Effector memory CD4-positive, alpha-beta T cell (primary cell): ENCODE results near the gene IRX6.

ENCODE experiments used
- DNase-seq, 3 donors: peaks; one replicate each; pipeline ENCODE4 v3.0.0-alpha.2; 2020
- H3K27ac ChIP-seq: 2 replicates; pipeline ENCODE4 v1.7.0; 2013; ENCODE audit warnings: mild to moderate bottlenecking, low read length, moderate library complexity; ENCODE audit not compliant: insufficient read depth, poor library complexity, severe bottlenecking
- H3K27me3 ChIP-seq: replicated peaks from 2 replicates; pipeline ENCODE4 v1.7.0; 2013; ENCODE audit warnings: mild to moderate bottlenecking, low read length; ENCODE audit not compliant: insufficient read depth, control insufficient read depth, poor library complexity, severe bottlenecking
- H3K36me3 ChIP-seq: 2 replicates; pipeline ENCODE4 v1.7.0; 2013; ENCODE audit warnings: mild to moderate bottlenecking, low read length, moderate library complexity; ENCODE audit not compliant: control insufficient read depth, insufficient read depth
- H3K4me1 ChIP-seq: 2 replicates; pipeline ENCODE4 v1.7.0; 2013; ENCODE audit warnings: low read length, mild to moderate bottlenecking; ENCODE audit not compliant: control insufficient read depth, insufficient read depth, poor library complexity, severe bottlenecking
- H3K4me3 ChIP-seq: 2 replicates; pipeline ENCODE4 v1.7.0; 2013; ENCODE audit warnings: low read length, low read depth, mild to moderate bottlenecking; ENCODE audit not compliant: insufficient read depth, poor library complexity, severe bottlenecking
- H3K9me3 ChIP-seq: 2 replicates; pipeline ENCODE4 v1.7.0; 2013; ENCODE audit warnings: mild to moderate bottlenecking, low read length, moderate library complexity; ENCODE audit not compliant: control insufficient read depth

IRX6 gene

GRCh38 chr16:55330781-55331647 is 7.0 kb downstream of the IRX6 start:
- H3K9me3 ChIP-seq: no peaks in the 10 kb centered on the region
- no peaks in the 10 kb centered on the region for H3K36me3 ChIP-seq
- no peaks in the 10 kb centered on the region for H3K4me1 ChIP-seq
- no peak overlapping the region for H3K27ac ChIP-seq
- H3K4me3 ChIP-seq: no peak overlapping the region
- H3K27me3 ChIP-seq: peaks cover 25% of the 10 kb centered on the region
- DNase-seq: no peak

GRCh38 chr16:55331648-55332185 is 7.7 kb downstream of the IRX6 start:
- H3K9me3 ChIP-seq: no peaks in the 10 kb centered on the region
- H3K36me3 ChIP-seq: no peaks in the 10 kb centered on the region
- no peaks in the 10 kb centered on the region for H3K4me1 ChIP-seq
- peaks cover 25% of the 10 kb centered on the region for H3K27me3 ChIP-seq
- H3K27ac ChIP-seq: no peak overlapping the region
- no peak overlapping the region for H3K4me3 ChIP-seq
- DNase-seq: no peak

- H3K4me3 ChIP-seq: no peak overlapping the region
- H3K4me1 ChIP-seq: no peaks in the 10 kb centered on the region
- DNase-seq: no peak
- no peaks in the 10 kb centered on the region for H3K9me3 ChIP-seq
- no peaks in the 10 kb centered on the region for H3K36me3 ChIP-seq
- no peak overlapping the region for H3K27ac ChIP-seq
- H3K27me3 ChIP-seq: peaks cover 25% of the 10 kb centered on the region
Measured at GRCh38 chr16:55333684-55334083, 9.7 kb downstream of the IRX6 start.

GRCh38 chr16:55338646-55339045 is 14.6 kb downstream of the IRX6 start:
- peaks cover 2% of the 10 kb centered on the region for H3K27me3 ChIP-seq
- H3K4me1 ChIP-seq: no peaks in the 10 kb centered on the region
- H3K4me3 ChIP-seq: no peak overlapping the region
- no peak for DNase-seq
- H3K27ac ChIP-seq: no peak overlapping the region
- no peaks in the 10 kb centered on the region for H3K36me3 ChIP-seq
- H3K9me3 ChIP-seq: no peaks in the 10 kb centered on the region

GRCh38 chr16:55340445-55340844 is 16.4 kb downstream of the IRX6 start:
- Histone ChIP-seq H3K27ac (no peak overlapping the region), H3K4me1 (no peaks in the 10 kb centered on the region), H3K36me3 (no peaks in the 10 kb centered on the region), H3K9me3 (no peaks in the 10 kb centered on the region), H3K4me3 (no peak overlapping the region), H3K27me3 (no peaks in the 10 kb centered on the region)
- DNase-seq: no peak

- Histone ChIP-seq H3K4me3 (no peak overlapping the region), H3K4me1 (no peaks in the 10 kb centered on the region), H3K9me3 (no peaks in the 10 kb centered on the region), H3K36me3 (no peaks in the 10 kb centered on the region), H3K27ac (no peak overlapping the region), H3K27me3 (no peaks in the 10 kb centered on the region)
- DNase-seq: no peak
Measured at GRCh38 chr16:55341681-55342080, 17.7 kb downstream of the IRX6 start.

GRCh38 chr16:55346475-55346874 is 22.5 kb downstream of the IRX6 start:
- Histone ChIP-seq H3K4me1 (no peaks in the 10 kb centered on the region), H3K36me3 (no peaks in the 10 kb centered on the region), H3K9me3 (no peaks in the 10 kb centered on the region), H3K27ac (no peak overlapping the region), H3K27me3 (no peaks in the 10 kb centered on the region), H3K4me3 (no peak overlapping the region)
- no peak for DNase-seq

GRCh38 chr16:55349867-55350266 is 25.9 kb downstream of the IRX6 start:
- no peaks in the 10 kb centered on the region for H3K27me3 ChIP-seq
- H3K4me3 ChIP-seq: no peak overlapping the region
- H3K27ac ChIP-seq: no peak overlapping the region
- no peak for DNase-seq
- no peaks in the 10 kb centered on the region for H3K9me3 ChIP-seq
- no peaks in the 10 kb centered on the region for H3K36me3 ChIP-seq
- no peaks in the 10 kb centered on the region for H3K4me1 ChIP-seq

- H3K4me1 ChIP-seq: no peaks in the 10 kb centered on the region
- no peak overlapping the region for H3K27ac ChIP-seq
- no peaks in the 10 kb centered on the region for H3K9me3 ChIP-seq
- H3K4me3 ChIP-seq: no peak overlapping the region
- H3K27me3 ChIP-seq: no peaks in the 10 kb centered on the region
- DNase-seq: no peak
- no peaks in the 10 kb centered on the region for H3K36me3 ChIP-seq
Measured at GRCh38 chr16:55350984-55351383, 27.0 kb downstream of the IRX6 start.

- H3K27me3 ChIP-seq: no peaks in the 10 kb centered on the region
- H3K9me3 ChIP-seq: no peaks in the 10 kb centered on the region
- no peak overlapping the region for H3K4me3 ChIP-seq
- H3K36me3 ChIP-seq: no peaks in the 10 kb centered on the region
- no peak overlapping the region for H3K27ac ChIP-seq
- no peak for DNase-seq
- no peaks in the 10 kb centered on the region for H3K4me1 ChIP-seq
Measured at GRCh38 chr16:55351936-55352335, 27.9 kb downstream of the IRX6 start.
